DMS53 treated with DMSO at 0.1 percent for 48 hours (cell line): ENCODE results near the gene TRIM4.

Experiments used
- DNase-seq: peaks from one replicate; lab custom pipeline; 2025; ENCODE audit not compliant: unreplicated experiment; lab: John Stamatoyannopoulos, UW

Gene TRIM4

DNA sequence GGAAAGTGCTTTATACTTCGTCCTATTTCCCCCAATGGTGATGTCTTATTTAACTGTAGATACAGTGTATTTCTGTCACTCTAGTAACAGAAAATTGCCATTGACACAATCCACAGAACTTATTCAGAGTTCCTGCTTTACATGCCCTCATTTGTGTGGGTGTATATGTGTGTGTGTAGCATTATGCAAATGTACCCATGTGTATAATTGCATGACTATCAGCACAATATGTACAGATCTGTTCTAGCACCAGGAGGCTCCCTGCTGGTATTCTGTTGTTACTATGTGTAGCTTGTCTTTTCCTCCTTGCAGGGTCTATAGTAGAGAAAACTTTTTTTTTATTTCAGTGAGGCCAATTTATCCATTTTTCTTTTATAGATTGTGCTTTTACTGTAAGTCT, 75.0 kb downstream of the TRIM4 start:
- no peak for DNase-seq

DNA sequence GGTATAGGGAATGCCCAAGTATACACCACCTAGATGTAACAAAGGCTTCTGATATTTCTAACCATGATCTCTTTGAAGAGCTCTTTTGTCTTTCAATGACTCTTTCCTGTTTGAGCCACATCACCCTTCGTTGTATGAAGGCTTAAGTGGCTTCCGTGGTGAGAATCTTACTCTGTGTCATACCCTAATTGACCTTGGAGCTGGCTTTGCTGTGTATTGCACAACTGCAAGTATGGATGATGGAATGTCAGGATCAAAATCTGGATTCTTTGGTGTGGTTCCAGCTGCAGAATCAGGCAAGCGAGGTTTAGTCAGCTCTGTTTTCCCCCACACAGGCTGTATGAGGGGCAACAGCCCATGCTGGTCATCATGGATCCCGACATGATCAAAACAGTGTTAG, 75.5 kb downstream of the TRIM4 start:
- no peak for DNase-seq

DNA sequence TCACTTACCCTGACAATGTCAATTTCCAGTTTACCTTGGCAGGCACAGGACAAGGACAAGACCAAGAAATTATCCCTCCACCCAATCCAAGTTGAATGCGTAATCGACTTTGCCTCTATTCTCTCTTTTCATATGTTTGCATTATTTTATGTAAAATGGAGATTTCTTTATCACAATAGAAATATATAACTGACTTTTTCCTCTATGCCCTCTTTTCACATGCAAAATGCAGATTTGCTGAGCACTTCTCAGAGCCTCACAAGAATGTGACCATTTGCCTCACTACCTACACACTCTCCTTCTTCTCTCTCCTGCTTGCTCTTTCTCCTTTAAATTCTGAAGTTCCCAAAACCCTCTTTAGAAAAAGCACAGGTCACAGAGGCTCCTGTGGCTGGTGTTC, 76.4 kb downstream of the TRIM4 start:
- no peak for DNase-seq
